Measurements from ENCODE around the gene ST6GALNAC4.

The ST6GALNAC4 gene

DNA sequence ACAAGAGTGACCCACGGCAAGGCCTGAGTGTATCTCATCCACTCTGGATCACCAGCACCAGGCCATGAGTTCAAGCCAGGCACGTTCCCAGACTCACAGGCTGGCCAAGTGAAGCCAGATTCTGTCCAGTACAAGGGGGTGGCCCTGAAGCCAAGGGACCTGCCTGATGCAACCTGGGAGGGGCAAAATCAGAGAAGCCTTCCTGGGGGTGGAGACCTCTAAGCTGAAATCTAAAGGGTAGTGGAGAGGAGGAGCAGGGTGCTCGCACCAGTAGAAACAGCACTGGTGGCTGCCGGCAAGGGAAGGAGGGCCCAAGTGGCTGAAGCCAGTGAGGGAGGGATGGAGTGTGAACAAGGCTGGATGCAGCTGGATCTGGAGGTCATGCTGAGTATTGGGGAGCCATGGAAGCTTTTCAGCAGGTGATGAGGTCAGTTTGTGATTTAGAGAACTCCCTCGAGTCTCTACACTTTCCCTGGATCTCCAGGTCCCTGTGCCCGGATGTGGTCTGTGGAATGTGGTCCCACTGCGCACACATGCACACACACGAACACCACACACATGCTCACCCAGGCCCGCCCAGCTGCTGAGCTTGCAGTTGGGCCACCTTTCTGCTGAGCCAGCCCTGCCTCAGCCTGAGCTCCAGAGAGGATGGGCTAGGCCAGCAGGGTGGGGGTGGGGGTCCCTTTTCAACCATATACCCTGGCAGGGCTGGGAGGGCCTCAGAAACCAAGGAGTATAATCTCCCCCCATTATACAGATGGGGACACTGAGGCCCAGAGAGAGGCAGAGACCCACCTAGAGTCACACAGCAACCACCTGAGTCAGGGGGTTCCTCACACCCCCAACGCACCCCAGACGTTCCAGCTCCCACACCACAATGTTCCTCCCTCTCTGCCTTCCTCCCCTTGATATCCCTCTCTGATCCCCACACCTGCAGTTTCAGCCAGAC lies 12.1 kb upstream of the ST6GALNAC4 start:
- no peak for DNase-seq

DNA sequence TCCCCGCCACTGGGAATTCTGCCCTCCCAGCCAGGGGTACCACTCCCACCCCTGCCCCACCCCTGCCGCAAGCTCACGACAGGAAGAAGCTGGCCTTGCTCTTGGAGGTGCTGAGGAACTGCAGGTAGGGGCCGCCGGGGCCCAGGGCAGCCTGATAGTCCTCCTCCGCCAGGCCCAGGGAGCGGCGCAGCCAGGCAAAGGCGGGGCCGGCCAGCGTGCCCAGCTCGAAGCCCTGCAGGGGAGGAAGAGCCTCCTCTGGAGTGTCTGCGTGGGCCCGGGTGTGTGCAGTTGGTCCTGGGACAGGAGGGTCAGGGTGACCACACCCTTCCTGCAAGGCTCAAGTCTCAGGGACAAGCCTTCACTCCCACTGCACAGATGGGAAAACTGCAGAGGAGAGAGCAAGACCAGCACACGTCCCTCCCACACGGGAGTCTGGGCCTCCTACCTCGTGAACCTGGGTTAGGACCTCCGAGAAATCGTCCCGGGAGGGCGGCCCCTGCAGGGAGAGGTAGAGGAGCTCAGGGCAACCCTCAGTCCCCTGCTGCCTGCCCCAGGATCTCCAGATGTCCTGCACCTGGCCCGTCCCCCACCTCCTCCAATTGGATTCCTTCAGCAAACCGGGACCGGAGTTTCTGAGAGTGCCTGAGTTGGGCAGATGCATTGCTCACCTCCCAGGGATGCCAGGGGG lies 11.3 kb upstream of the ST6GALNAC4 start:
- no peak for DNase-seq

DNA sequence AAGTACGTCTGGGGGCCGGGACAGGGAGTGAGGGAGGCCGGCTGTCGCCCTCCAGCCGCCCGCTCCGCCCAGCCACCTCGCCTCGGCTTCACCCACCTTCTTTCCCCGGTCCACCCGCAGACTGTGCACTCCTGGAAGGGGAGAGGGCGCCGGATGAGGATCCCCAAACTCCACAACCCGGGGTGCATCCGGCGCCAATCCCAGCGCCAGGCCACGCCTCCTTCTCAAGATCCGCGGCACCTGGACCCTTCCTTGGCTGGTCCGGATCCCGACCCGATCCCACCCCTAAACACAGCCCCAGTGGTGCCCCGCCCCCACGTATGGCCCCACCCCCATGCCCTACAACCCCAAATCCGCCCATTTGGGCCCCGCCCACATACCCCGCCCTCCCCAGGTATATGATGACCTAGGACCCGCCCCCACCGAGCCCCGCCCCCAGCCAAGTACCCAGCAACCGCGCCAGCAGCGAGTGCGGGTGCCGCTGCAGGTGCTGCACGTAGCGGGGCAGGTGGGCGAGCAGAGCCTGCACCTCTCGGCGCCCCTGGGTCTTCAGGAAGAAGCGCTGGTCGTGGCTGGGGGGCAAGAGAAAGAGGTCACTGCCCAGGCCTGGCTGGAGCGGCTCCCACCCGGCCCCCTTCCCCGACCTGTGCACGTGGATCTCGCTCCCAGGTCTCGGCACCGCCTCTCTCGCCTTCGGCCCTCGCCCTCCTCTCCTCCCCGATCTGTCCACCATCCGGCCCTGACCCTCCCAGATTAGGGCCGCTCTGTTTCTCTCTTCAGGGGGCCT lies 10.6 kb upstream of the ST6GALNAC4 start:
- peak; percentile 76 for DNase-seq

DNA sequence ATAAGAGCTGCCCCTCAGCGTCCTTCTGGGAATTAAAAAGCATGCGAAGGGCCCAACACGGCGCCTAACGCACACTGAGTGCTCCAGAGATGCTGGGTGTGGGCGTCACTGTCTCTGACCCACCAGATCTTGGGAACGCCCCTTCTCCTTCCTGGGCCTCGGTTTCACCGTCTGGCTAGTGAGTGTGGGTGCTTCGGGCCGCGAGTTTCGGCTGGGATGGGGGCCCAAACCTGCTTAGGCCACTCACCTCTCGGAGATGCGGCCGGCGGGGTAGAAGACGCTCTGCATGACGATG lies 10.0 kb upstream of the ST6GALNAC4 start:
- DNase-seq: no peak

DNA sequence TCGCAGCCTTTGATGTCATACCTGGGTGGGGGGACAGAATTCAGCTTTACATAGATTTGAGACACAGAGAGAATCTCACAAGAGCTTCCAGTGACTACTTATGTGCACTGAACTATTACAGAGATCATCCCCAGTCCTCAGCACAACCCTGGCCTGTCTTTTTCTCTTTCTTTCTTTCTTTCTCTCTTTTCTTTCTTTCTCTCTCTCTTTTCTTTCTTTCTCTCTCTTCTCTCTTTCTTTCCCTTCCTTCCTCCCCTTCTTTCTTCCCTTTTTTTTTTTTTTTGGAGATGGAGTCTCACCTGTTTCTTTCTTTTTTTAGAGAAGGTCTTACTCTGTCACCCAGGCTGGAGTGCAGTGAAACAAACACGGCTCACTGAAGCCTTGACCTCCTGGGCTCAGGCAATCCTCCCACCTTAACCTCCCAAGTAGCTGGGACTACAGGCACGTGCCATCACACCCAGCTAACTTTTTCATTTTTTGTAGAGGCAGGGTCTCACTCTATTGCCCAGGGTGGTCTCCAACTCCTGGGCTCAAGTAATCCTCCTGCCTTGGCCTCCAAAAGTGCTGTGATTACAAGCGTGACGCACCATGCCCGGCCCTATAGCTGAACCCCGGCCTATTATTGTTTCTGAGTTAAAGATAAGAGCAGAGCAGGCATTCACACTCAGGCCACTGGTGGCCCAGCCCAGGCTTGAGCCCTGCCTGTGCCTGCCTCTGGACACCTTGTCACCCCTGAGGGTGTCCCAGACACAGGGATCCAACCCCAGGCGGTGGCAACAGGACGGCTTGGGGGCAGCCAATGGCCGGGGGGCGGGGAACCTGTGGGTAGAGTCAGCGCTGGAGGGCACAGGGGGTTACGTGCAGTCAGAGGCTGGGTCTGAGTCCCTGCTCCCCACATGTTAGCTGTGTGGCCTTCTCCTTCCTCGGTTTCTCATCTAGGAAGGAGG lies 9.4 kb upstream of the ST6GALNAC4 start:
- no peak for DNase-seq

DNA sequence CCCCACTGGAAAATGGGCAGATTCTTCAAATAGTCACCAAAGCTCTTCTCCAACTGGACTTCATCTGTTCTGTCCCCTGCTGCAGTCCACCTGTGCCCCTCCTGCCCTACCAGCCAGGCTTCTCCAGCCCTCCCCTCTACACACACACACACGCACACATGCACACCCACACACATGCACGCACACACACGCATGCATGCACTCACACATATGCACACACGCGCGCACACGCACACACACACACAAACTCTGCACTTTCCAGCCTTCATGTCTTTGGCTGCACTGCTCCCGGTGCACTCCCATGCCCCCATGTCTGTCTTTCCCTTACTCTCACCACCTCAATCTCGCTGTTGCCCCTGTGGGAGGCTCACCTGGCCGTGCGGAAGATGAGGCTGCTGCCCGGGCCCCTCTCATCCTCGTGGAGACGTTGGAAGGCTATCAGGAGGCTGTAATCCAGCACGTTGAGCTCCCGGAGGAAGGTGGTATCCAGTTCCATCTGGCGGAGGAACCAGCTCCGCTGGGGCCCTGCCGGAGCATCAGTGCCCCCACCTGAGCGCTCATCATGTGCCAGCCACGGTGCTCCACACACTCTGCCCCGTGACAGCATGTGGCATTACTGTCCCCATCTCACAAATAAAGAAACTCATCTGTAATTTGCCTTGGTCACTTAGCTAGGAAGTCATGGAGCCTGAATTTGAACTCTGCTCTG lies 8.0 kb upstream of the ST6GALNAC4 start:
- no peak for DNase-seq

DNA sequence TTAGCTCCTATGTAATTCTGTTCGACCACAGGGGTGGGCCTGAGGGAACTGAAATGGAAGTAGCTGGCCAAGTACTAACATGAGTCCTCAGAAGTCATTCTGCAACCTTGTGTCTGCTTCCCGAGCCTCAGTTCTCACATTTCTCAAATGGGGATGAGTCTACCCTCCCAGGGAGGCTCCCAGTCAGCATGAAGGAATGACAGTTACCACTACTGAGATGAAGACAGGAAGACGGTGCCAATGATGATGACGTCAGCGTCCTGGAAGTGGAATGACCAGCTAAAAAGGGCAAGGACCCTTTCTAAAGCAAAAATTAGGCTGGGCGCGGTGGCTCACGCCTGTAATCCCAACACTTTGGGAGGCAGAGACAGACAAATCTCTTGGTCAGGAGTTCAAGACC lies 6.9 kb upstream of the ST6GALNAC4 start:
- no peak for DNase-seq

DNA sequence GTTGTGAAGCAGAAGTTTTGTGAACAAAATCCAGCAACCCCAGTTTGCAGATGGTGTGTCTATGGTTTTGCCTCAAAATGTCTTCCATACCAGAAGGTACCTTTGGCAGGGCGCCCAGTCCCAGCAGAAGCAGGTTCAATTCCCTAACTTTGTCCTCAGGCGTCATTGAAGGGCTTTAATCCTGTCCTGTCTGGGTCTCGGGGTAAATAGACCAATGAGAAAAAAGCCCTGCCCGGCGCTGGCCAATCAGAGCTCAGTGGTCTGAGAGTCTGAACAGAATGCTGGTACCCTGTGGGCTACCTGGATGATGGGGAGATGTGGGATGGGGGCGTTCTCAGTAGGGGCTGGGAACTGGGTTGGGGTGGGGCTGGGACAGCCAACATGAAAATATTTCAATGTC lies 6.2 kb upstream of the ST6GALNAC4 start:
- DNase-seq: no peak

DNA sequence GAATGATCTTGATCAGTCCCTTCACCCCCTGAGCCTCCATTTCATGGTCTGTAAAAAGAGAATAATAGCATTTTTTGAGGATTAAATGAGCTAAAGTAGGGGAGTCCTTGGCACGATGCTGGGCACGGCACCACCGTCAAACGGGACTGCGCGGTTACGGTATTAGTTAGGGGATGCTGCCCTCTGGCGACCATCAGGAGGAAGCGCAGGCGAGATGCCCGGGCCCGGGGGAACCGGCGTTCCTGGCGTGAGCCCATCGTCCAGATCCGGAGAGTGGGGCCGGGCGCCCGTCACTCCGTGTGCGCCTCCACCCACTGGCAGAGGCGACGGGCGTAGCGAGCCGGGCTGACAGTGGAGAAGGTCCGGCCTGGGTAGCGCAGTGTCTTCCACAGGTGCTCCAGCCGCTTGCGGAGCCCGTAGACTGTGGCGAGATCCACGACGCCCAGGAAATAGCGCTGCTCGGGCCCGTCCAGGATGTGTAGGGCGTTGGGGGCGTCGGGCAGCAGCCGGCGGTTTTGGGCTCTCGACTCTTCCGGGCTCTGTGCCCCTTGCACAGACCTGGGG lies 4.8 kb upstream of the ST6GALNAC4 start:
- peak; percentile 92 for DNase-seq

DNA sequence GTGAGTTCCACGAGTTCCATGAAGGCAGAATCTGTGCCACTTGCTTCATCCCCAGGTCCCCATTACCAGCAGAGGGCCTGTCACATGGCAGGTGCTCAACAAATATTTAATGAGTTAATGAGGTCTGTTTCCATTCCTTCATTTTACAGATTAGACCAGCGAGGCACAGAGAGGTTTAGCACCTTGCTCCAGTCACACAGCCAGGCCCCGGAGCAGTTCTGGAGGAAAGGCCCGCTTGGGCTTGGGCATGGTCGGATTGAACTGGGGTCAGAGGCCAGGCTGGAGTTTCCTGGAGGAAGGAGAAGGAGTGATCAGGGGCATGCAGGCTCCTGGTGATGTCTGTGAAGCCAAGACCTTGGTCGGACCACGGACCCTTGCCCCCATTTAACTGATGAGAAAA lies 4.0 kb upstream of the ST6GALNAC4 start:
- DNase-seq: no peak

DNA sequence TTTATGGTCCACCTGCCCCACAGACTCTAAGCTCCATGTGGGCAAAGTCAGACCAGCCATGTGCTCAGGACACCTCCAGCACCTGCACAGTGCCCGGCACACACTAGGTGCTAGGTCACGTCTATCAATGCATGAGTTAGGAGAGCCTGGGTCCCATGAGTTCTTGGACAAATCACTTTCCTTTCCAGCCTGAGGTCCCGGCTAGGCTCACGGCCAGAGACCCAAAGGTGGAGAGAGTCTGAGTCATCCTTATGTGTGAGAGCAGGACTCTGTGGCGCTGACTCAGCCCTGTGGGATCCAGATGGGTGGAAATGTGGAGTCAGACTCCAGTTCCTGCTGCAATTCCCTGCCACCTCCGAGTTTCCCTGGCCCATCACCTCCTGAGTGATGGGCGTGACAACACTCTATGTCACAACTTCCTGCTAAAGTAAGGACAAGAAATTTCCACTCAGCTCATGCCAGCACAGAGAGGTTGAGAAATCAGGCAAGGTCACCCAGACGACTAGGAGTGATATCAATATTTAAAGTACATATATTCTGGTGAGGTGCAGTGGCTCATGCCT lies 2.5 kb upstream of the ST6GALNAC4 start:
- DNase-seq: peak; percentile 61

DNA sequence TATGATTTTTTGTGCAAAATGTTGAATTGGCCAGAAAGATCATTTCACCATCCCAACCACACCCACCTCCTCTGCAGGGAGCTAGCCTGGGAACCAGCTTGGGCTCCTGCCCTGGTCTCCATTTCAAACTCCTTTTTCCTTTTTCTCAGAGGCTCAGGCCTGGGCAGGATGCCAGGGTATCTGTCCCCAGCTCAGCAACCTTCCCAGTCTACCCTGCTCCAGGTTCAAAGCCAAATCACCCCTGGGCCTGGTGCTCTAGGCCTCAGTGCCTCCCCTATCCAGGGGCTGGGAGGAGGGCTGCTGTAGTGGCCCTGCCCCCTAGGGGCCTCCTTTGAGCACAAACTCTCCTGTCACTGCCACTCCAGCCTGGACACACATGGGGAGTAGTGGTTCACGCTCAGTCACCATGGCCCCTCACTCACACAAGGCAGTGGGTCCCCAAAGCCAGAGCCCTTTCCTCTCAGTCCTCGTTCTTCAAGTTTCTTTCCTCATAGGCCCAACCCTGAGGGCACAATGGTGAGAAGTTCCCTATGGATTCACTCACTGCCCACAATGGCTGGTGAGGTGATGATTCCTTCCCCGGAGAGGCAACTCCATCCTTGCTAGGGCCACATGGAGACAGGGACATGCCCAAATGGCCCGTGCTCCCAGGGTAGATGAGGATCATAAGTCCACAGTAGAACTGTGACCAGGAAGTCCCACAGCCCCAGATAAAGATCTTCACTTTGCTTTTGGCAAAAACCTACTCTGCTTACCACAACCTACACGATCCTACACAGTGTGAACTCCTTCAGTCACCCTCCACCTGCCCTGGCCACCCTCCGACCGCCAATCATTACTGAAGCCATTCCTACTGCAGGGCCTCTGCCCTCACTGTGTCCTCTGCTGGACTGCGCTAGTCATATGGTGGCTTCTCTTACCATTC lies 1.6 kb upstream of the ST6GALNAC4 start:
- no peak for DNase-seq

DNA sequence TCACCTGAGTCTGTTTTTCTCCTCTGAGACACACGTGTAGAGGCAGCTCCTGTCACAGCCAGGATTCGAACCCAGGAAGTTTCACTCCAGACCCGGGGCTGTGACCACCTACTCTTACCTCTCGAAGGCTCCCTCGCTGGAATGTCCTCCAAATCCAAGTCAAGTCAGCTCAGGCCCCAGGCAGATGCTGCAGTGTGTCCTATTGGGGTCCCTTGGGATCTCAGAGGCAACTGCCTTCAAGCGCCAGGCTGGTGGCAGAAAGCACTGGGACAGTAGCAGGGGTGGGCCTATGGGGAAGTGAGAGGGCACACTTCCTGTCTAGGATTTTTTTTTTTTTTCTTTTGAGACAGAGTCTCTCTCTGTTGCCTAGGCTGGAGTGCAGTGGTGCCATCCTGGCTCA lies 762 bp upstream of the ST6GALNAC4 start:
- no peak for DNase-seq

DNA sequence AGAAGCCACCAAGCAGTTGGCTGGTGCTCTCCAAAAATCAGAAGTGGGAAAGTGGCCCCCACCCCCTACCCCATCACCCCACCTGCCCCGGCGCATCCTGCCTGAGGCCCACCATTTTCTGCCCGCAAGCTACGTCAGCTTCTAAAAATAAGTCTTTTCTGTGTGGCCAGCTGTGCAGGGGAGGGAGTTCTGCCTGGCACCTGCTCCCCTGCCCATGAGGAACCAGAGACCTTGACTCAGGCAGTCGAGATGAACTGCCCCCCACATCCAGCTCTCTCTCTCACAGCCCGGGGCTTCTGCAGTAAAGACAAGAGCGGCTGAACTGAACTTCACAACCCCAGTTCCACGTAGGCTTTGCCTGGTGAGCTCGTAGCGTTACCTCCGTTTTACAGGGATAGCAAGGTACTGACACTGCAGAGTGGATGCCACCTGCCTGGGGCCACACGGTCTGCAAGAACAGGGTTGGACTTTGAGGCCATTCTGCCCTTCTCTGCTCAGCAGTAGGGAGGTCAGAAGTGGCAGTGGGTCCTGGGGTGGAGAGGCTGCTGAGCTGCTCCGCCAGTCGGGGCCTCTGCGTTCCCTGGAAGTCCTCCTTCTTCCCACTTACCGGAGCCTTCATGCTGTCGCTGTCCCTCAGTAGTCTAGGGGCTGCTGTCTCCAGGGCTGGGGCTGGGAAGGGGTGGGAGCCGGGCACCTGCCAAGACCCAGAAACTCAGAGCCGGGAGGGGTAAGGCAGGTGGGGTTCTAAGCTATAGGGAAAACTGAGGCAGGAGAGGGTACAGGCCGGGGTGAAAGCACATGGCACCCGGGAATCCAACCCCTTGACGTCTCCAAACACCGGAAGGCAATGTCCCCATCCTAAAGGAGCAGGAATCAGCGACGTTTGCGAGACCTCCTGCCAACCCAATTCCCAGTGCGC lies 781 bp downstream of the ST6GALNAC4 start:
- DNase-seq: peak; percentile 53

DNA sequence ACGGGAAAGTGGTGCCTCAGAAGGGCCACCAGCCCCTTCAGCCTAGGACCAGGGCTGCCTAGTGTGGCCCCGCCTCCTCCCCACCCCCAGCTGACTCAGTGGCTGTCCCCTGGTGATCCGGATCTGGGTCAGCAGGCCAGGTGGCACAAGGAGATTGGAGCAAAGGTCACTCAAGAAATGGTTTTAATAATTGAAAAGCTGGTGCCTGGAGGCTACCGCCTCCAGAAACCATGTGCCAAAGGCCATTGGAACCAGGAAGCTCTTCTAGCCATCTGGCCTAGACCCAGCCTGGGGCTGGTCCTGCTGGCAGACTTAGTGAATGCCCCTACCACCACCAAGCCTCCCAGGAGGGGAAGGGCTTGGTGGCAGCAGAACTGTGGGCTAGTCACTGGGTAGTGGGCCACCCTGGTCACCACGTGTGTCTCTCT lies 1.5 kb downstream of the ST6GALNAC4 start:
- DNase-seq: no peak

DNA sequence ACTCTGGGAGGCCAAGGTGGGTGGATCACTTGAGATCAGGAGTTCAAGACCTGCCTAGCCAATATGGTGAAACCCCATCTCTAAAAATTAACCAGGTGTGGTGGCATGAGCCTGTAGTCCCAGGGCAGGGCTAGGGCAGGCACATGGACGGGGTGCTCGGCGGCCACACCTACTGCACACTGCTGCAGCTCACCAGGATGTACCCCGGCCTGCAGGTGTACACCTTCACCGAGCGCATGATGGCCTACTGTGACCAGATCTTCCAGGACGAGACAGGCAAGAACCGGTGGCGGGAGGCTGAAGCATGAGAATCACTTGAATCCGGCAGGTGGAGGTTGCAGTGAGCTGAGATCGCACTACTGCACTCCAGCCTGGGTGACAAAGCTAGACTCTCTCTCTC lies 3.2 kb downstream of the ST6GALNAC4 start:
- no peak for DNase-seq

DNA sequence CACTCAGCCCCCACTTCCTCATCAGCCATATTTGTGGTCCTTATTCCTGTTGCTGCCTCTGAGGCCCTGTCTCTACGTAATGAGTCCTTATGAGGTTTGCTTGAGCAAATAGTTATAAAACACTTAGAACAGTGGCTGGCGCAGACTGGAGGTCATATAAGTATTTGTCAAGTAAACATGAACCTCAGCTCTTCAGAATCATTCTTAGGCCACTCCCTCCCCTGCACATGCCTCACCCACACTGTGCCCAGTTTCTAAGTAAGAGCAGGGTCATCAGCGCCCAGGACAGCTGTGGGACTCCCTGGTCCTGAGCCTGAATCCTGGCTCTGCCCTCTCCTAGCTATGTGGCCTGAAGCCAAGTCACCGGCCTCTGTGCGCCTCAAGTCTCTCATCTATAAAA lies 4.0 kb downstream of the ST6GALNAC4 start:
- DNase-seq: no peak

DNA sequence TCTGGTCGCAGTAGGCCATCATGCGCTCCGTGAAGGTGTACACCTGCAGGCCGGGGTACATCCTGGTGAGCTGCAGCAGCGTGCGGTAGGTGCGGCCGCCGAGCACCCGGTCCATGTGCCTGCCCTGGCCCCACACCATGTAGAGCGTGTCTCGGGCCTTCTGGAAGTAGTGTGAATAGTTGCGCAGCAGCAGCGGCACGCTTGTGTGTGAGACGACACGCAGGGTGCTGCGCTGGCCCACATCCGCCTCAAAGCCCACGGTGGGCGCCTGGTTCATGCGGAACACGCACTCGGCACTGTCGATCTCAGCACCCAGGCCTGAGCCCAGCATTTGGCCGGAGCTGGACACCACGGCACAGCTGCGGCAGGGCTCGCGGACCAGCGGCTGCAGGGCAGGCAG lies 4.5 kb downstream of the ST6GALNAC4 start:
- DNase-seq: no peak
